Kidney (tissue), 14 donors: ENCODE results near the gene SMCO4. TPM values are rescaled to one million over a fixed set of nuclear protein-coding genes. Genes with fewer than 3 reads are reported as not detected.
A peak's percentile ranks its signal among the peaks of the same experiment; 100 is the strongest.

ENCODE experiments used
- DNase-seq, 5 donors: peaks; one replicate each; pipeline ENCODE4 v3.0.0-alpha.2; 2013 to 2020
- FAIRE-seq: peaks from 2 replicates; lab custom pipeline; 2012; peaks lifted over from hg19 to GRCh38; lab: Jason Lieb, UNC
- H3K27ac ChIP-seq, 2 donors: one replicate each; pipeline ENCODE4 v1.7.0; 2013; ENCODE audit warnings: low read depth in 2 of 2, low read length in 2 of 2, inconsistent platforms in 1 of 2
- H3K27me3 ChIP-seq: one replicate; pipeline ENCODE4 v1.7.1; 2013; ENCODE audit warnings: low read length, inconsistent platforms; ENCODE audit not compliant: control insufficient read depth, insufficient read depth
- H3K36me3 ChIP-seq, 3 donors: one replicate each; pipeline versions ENCODE4 v1.7.0 to v1.7.1; 2013; ENCODE audit warnings: low read length in 3 of 3, control low read depth in 1 of 3, inconsistent platforms in 1 of 3; ENCODE audit not compliant: insufficient read depth in 3 of 3, control insufficient read depth in 2 of 3
- H3K4me1 ChIP-seq, 3 donors: one replicate each; pipeline versions ENCODE4 v1.7.0 to v1.7.1; 2013; ENCODE audit warnings: low read length in 3 of 3, inconsistent platforms in 1 of 3, low read depth in 1 of 3; ENCODE audit not compliant: control insufficient read depth in 2 of 3, insufficient read depth in 2 of 3
- H3K4me3 ChIP-seq, 3 donors: one replicate each; pipeline versions ENCODE4 v1.7.0 to v1.8.1; 2013; ENCODE audit warnings: low read length in 3 of 3, control low read depth in 1 of 3, inconsistent platforms in 1 of 3
- H3K9ac ChIP-seq, 3 donors: one replicate each; pipeline versions ENCODE4 v1.7.0 to v1.7.1; 2013; ENCODE audit warnings: low read length in 3 of 3, control low read depth in 1 of 3, inconsistent platforms in 1 of 3
- H3K9me3 ChIP-seq, 3 donors: one replicate each; pipeline versions ENCODE4 v1.7.0 to v1.7.1; 2013; ENCODE audit warnings: low read length in 3 of 3, control low read depth in 1 of 3, inconsistent platforms in 1 of 3; ENCODE audit not compliant: control insufficient read depth in 2 of 3, insufficient read depth in 1 of 3
- CTCF ChIP-seq: IDR thresholded peaks from 3 replicates; pipeline ENCODE4 v1.5.1; 2012; ENCODE audit warnings: mild to moderate bottlenecking, moderate library complexity, borderline replicate concordance; ENCODE audit not compliant: insufficient read depth; ENCODE audit errors: extremely low read depth
- intact Hi-C: fragments of 100-400 bp; cut with DNase I; formaldehyde crosslinking; loops from one replicate; pipeline ENCODE4 v1.11.1; 2022
- polyA plus RNA-seq: library from polyadenylated mRNA; stranded (reverse); fragments of 350-450 nt; fragmentation: Illumina TruSeq; extraction: RNeasy Lipid Tissue Mini Kit (QIAGEN cat#74804); gene quantifications from one replicate; pipeline ENCODE4 v1.2.3, GENCODE V29; 2014; ENCODE audit warnings: low read depth, low replicate concordance; ENCODE audit not compliant: insufficient read depth
- total RNA-seq: library from RNA; stranded (reverse); fragmentation: NEBNext Ultra II Directional; extraction: Animal tissue kit (Norgen Biotek cat#: 25700); gene quantifications from one replicate; pipeline ENCODE4 v1.2.1, GENCODE V29; 2021
- donor health status: control.
- donor health status: control.
- donor health status: control.
- donor health status: control.
- donor health status: control.
- donor health status: DM: yes; HTN: yes; CAD: no.
- donor health status: Normal renal cell carcinoma (clear cell type).

SMCO4 gene
- total and polyA plus RNA-seq, 2 donors from 2014 or later: 33.0 to 102 TPM

GRCh38 chr11:93501856-93502255 is 41.3 kb downstream of the SMCO4 start:
- intact Hi-C loops: no loop called here
- no peak overlapping the region for H3K4me3 ChIP-seq
- no peak overlapping the region for H3K27ac ChIP-seq
- no peak for FAIRE-seq
- peaks cover 0 to 16% (median 4%) of the 10 kb centered on the region in 3 donors for H3K4me1 ChIP-seq
- H3K9me3 ChIP-seq: no peaks in the 10 kb centered on the region
- no peak for DNase-seq
- H3K9ac ChIP-seq: no peak overlapping the region
- no peak for TF ChIP-seq CTCF
- no peaks in the 10 kb centered on the region for H3K36me3 ChIP-seq
- H3K27me3 ChIP-seq: no peaks in the 10 kb centered on the region

DNA sequence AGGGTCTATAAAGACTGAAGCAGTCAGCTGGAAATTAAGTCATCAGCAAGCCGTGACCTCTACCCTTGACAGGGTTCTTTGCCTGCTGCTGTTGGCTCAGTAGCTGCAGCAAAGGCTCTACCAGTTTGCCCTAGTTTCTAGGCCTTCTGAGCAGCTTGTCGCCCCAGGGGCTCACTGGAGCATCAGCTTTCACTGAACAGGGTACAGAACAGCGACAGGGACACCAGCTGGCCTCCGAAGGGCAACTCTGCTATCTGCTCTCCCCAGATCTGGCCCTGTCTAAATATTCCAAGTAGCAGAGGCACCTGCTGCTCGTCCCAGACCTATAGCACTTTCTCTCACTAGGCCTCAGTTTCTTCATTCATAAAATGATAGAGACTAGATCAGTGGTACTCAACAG is 42.4 kb downstream of the SMCO4 start:
- DNase-seq (no peak), FAIRE-seq (no peak)
- Histone ChIP-seq H3K9me3 (no peaks in the 10 kb centered on the region), H3K9ac (no peak overlapping the region), H3K36me3 (no peaks in the 10 kb centered on the region), H3K4me1 (peaks cover 0 to 16% (median 4%) of the 10 kb centered on the region in 3 donors), H3K4me3 (no peak overlapping the region), H3K27ac (no peak overlapping the region), H3K27me3 (no peaks in the 10 kb centered on the region)
- intact Hi-C loops: no loop called here
- TF ChIP-seq CTCF: no peak

- Histone ChIP-seq H3K36me3 (no peaks in the 10 kb centered on the region), H3K27me3 (no peaks in the 10 kb centered on the region), H3K4me3 (no peak overlapping the region), H3K9ac (no peak overlapping the region), H3K4me1 (peaks cover 2 to 29% (median 12%) of the 10 kb centered on the region in 3 donors), H3K27ac (peak overlapping the region in 1 of 2 donors; percentile 20), H3K9me3 (no peaks in the 10 kb centered on the region)
- no peak for TF ChIP-seq CTCF
- no peak for DNase-seq
- no peak for FAIRE-seq
- intact Hi-C loops: no loop called here
These were observed 44.5 kb downstream of the SMCO4 start for GRCh38 chr11:93498641-93499040.

- Histone ChIP-seq H3K9ac (no peak overlapping the region), H3K9me3 (no peaks in the 10 kb centered on the region), H3K4me1 (peaks cover 2 to 33% (median 17%) of the 10 kb centered on the region in 3 donors), H3K27me3 (no peaks in the 10 kb centered on the region), H3K27ac (peak overlapping the region in 1 of 2 donors; percentile 20), H3K4me3 (no peak overlapping the region), H3K36me3 (no peaks in the 10 kb centered on the region)
- intact Hi-C loops: no loop called here
- DNase-seq: peak in 4 of 5 donors; percentile 42 to 61 (median 58)
- TF ChIP-seq CTCF: no peak
- no peak for FAIRE-seq
These were observed 45.0 kb downstream of the SMCO4 start for GRCh38 chr11:93498161-93498560.
